GM23338 (cell line): ENCODE measurements around the gene PEX10. TPM values are rescaled to one million over a fixed set of nuclear protein-coding genes. Genes with fewer than 3 reads are reported as not detected.

ENCODE experiments used
- ATAC-seq: fragments of 200-7000 bp; cut with Tn5 transposase; 3 replicates; pipeline ENCODE4 v1.9.1; 2020
- DNase-seq: peaks from one replicate; pipeline ENCODE4 v3.0.0-alpha.2; 2015; ENCODE audit warnings: low spot score
- H2AFZ ChIP-seq: fragments of 200-600 bp; sonication (generic); 2 replicates; pipeline ENCODE4 v1.8.0; 2016; ENCODE audit warnings: antibody characterized with exemption, mild to moderate bottlenecking, moderate library complexity
- H3F3A ChIP-seq: fragments of 200-600 bp; sonication (generic); replicated peaks from 2 replicates; pipeline ENCODE4 v1.8.0; 2017; ENCODE audit warnings: antibody characterized with exemption, mixed run types, low read depth
- H3K27ac ChIP-seq: fragments of 200-600 bp; sonication (generic); 2 replicates; pipeline ENCODE4 v1.6.1; 2016; ENCODE audit warnings: low read depth
- H3K27me3 ChIP-seq: fragments of 200-600 bp; sonication (generic); 2 replicates; pipeline ENCODE4 v1.8.0; 2016; ENCODE audit warnings: mild to moderate bottlenecking, mixed run types, moderate library complexity; ENCODE audit not compliant: insufficient read depth
- H3K36me3 ChIP-seq: fragments of 200-600 bp; sonication (generic); 2 replicates; pipeline ENCODE4 v1.8.0; 2016; ENCODE audit warnings: mild to moderate bottlenecking; ENCODE audit not compliant: insufficient read depth
- H3K4me1 ChIP-seq: fragments of 200-600 bp; sonication (generic); 2 replicates; pipeline ENCODE4 v1.8.0; 2016; ENCODE audit warnings: mild to moderate bottlenecking, moderate library complexity; ENCODE audit not compliant: insufficient read depth
- H3K4me2 ChIP-seq: fragments of 200-600 bp; sonication (generic); 2 replicates; pipeline ENCODE4 v1.7.1; 2017; ENCODE audit warnings: mixed run types
- H3K4me3 ChIP-seq: fragments of 200-600 bp; sonication (generic); 2 replicates; pipeline ENCODE4 v1.6.1; 2016; ENCODE audit warnings: mixed run types
- H3K79me2 ChIP-seq: fragments of 200-600 bp; sonication (generic); replicated peaks from 2 replicates; pipeline ENCODE4 v1.8.0; 2017; ENCODE audit warnings: mild to moderate bottlenecking; ENCODE audit not compliant: insufficient read depth
- H3K9me2 ChIP-seq: fragments of 200-600 bp; sonication (generic); 2 replicates; pipeline ENCODE4 v1.8.0; 2017; ENCODE audit not compliant: insufficient read depth
- H4K20me1 ChIP-seq: fragments of 200-600 bp; sonication (generic); replicated peaks from 2 replicates; pipeline ENCODE4 v1.8.0; 2017; ENCODE audit warnings: mild to moderate bottlenecking; ENCODE audit not compliant: insufficient read depth
- H3K27ac Mint-ChIP-seq: 2 replicates; pipeline ENCODE4 v1.8.0; 2020; ENCODE audit warnings: inconsistent platforms, mild to moderate bottlenecking, moderate library complexity, mixed read lengths
- H3K27me3 Mint-ChIP-seq: 3 replicates; pipeline ENCODE4 v1.8.0; 2022; ENCODE audit warnings: low read depth, mild to moderate bottlenecking, moderate library complexity, mixed read lengths, inconsistent platforms; ENCODE audit not compliant: insufficient read depth, poor library complexity
- H3K36me3 Mint-ChIP-seq: 3 replicates; pipeline ENCODE4 v1.8.0; 2021; ENCODE audit warnings: low read depth, mild to moderate bottlenecking, inconsistent platforms, moderate library complexity, mixed read lengths
- H3K4me1 Mint-ChIP-seq: 3 replicates; pipeline ENCODE4 v1.8.0; 2020; ENCODE audit warnings: mild to moderate bottlenecking, inconsistent platforms, mixed read lengths
- H3K4me3 Mint-ChIP-seq: 3 replicates; pipeline ENCODE4 v1.8.0; 2021; ENCODE audit warnings: moderate library complexity, mild to moderate bottlenecking, inconsistent platforms, mixed read lengths
- H3K9me3 Mint-ChIP-seq: 3 replicates; pipeline ENCODE4 v1.8.0; 2020; ENCODE audit warnings: moderate library complexity, mild to moderate bottlenecking, inconsistent platforms, mixed read lengths
- EZH2 ChIP-seq: fragments of 200-600 bp; sonication (generic); IDR thresholded peaks from one replicate; pipeline ENCODE4 v1.8.0; 2017; ENCODE audit warnings: antibody characterized with exemption, mild to moderate bottlenecking, low read depth; ENCODE audit not compliant: unreplicated experiment
- EZH2phosphoT487 ChIP-seq: fragments of 200-600 bp; sonication (generic); IDR thresholded peaks from one replicate; pipeline ENCODE4 v1.8.1; 2018; ENCODE audit warnings: antibody characterized with exemption; ENCODE audit not compliant: unreplicated experiment
- JUNB ChIP-seq: IDR thresholded peaks from one replicate; pipeline ENCODE4 v1.6.1; 2016; ENCODE audit warnings: antibody characterized with exemption; ENCODE audit not compliant: unreplicated experiment
- POLR2AphosphoS5 ChIP-seq: IDR thresholded peaks from 2 replicates; pipeline ENCODE4 v1.6.1; 2016; ENCODE audit warnings: antibody characterized with exemption, low read depth
- STAT1 ChIP-seq: IDR thresholded peaks from one replicate; pipeline ENCODE4 v1.6.1; 2016; ENCODE audit warnings: antibody characterized with exemption; ENCODE audit not compliant: unreplicated experiment
- ZNF114 ChIP-seq: fragments of 250-450 bp; sonication (Bioruptor Pico); IDR thresholded peaks from 2 replicates; pipeline ENCODE4 v1.5.0; 2020; ENCODE audit warnings: mild to moderate bottlenecking, moderate library complexity
- ZNF331 ChIP-seq: fragments of 250-450 bp; sonication (Bioruptor Pico); IDR thresholded peaks from 2 replicates; pipeline ENCODE4 v1.5.0; 2020; ENCODE audit warnings: low read depth, mild to moderate bottlenecking, moderate library complexity
- polyA plus RNA-seq: library from polyadenylated mRNA; unstranded; fragments of >200 nt; fragmentation: Nextera tagmentation; extraction: Ambion mirVana; gene quantifications from 2 replicates; pipeline ENCODE4 v1.2.1, GENCODE V29; 2016
- total RNA-seq: library from RNA; depleted of rRNA; stranded (reverse); fragments of >200 nt; shearing (Covaris generic); gene quantifications from 2 replicates; pipeline ENCODE4 v1.2.3, GENCODE V29; 2014
- TF ChIP-seq, protein P1 (sequence below): IDR thresholded peaks from one replicate; pipeline ENCODE4 v1.6.1; 2018; ENCODE audit warnings: antibody characterized with exemption; ENCODE audit not compliant: unreplicated experiment
- TF ChIP-seq, protein P2 (sequence below): IDR thresholded peaks from 2 replicates; pipeline ENCODE4 v1.6.1; 2016; ENCODE audit warnings: antibody characterized with exemption
- TF ChIP-seq, protein P3 (sequence below): fragments of 250-450 bp; sonication (Bioruptor Pico); IDR thresholded peaks from 2 replicates; pipeline ENCODE4 v1.5.0; 2020; ENCODE audit warnings: mild to moderate bottlenecking, moderate library complexity

PEX10 gene
- total and polyA plus RNA-seq, 2 experiments from 2014 or later: 15.0 to 53.9 TPM

DNA sequence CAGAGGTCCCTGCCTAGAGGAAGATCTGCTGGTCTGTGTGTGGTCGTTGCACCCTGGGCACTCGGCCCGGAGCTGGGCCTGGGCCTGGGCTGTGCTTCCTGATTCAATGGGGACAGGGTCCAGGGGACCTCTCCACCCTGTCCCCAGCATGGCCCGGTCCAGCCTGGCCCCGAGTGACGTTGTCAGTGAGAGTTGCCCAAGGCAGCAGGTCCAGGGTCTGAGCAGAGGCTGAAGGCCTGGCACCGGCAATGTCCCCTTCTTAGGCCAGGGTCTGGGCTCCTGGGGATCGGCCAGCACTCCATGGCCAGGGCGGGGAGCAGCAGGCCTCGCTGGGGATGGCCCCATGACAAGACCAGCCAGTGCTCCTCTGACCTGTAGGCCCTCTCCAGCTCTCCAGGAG, 15.6 kb upstream of the PEX10 start:
- TF ChIP-seq POLR2AphosphoS5 (no peak), ZNF114 (CRISPR knock-in tag) (no peak), EZH2phosphoT487 (no peak), ZNF331 (CRISPR knock-in tag) (no peak), EZH2 (no peak), JUNB (no peak)
- TF ChIP-seq, protein P1, sequence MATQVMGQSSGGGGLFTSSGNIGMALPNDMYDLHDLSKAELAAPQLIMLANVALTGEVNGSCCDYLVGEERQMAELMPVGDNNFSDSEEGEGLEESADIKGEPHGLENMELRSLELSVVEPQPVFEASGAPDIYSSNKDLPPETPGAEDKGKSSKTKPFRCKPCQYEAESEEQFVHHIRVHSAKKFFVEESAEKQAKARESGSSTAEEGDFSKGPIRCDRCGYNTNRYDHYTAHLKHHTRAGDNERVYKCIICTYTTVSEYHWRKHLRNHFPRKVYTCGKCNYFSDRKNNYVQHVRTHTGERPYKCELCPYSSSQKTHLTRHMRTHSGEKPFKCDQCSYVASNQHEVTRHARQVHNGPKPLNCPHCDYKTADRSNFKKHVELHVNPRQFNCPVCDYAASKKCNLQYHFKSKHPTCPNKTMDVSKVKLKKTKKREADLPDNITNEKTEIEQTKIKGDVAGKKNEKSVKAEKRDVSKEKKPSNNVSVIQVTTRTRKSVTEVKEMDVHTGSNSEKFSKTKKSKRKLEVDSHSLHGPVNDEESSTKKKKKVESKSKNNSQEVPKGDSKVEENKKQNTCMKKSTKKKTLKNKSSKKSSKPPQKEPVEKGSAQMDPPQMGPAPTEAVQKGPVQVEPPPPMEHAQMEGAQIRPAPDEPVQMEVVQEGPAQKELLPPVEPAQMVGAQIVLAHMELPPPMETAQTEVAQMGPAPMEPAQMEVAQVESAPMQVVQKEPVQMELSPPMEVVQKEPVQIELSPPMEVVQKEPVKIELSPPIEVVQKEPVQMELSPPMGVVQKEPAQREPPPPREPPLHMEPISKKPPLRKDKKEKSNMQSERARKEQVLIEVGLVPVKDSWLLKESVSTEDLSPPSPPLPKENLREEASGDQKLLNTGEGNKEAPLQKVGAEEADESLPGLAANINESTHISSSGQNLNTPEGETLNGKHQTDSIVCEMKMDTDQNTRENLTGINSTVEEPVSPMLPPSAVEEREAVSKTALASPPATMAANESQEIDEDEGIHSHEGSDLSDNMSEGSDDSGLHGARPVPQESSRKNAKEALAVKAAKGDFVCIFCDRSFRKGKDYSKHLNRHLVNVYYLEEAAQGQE: no peak
- Mint-ChIP-seq H3K27me3 (peaks cover 5% of the 10 kb centered on the region), H3K27ac (no peak overlapping the region), H3K4me3 (no peak overlapping the region), H3K9me3 (peaks cover 13% of the 10 kb centered on the region; the same call in 2 of the 3 replicates), H3K4me1 (no peaks in the 10 kb centered on the region), H3K36me3 (no peaks in the 10 kb centered on the region)
- DNase-seq (no peak), ATAC-seq (no peak)
- Histone ChIP-seq H3K4me2 (no peak overlapping the region), H3F3A (no peaks in the 10 kb centered on the region), H3K79me2 (no peaks in the 10 kb centered on the region), H2AFZ (no peak overlapping the region), H4K20me1 (no peaks in the 10 kb centered on the region), H3K4me3 (no peak overlapping the region), H3K27ac (no peak overlapping the region), H3K9me2 (no peaks in the 10 kb centered on the region), H3K27me3 (no peaks in the 10 kb centered on the region), H3K4me1 (no peaks in the 10 kb centered on the region), H3K36me3 (no peaks in the 10 kb centered on the region)

DNA sequence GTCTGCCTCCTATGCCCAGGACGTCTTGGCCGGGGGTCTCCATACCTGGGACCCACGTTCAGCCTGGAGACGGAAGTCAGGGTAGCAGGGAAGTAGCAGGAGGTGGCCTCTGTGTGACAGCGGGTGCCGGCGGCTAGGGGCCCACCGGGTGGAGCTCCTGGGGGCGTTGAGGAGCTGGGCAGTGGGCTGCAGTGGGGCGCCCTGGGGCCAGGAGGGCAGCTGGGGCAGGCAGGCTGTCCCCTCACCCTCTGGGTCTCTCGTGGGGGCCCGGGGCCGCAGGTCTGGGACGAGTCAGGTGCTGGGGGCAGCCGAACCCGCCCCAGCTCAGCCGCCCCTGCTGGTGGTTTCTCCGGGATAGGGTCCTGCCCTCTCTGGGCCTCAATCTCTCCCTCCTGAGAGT, 14.7 kb upstream of the PEX10 start:
- Mint-ChIP-seq H3K4me1 (no peaks in the 10 kb centered on the region), H3K36me3 (no peaks in the 10 kb centered on the region), H3K9me3 (peaks cover 16% of the 10 kb centered on the region; the same call in 2 of the 3 replicates), H3K27ac (no peak overlapping the region), H3K4me3 (no peak overlapping the region), H3K27me3 (peaks cover 10% of the 10 kb centered on the region)
- DNase-seq (no peak), ATAC-seq (no peak)
- Histone ChIP-seq H3K4me3 (no peak overlapping the region), H3K27ac (no peak overlapping the region), H4K20me1 (no peaks in the 10 kb centered on the region), H3K4me2 (no peak overlapping the region), H3K9me2 (no peaks in the 10 kb centered on the region), H2AFZ (no peak overlapping the region), H3K79me2 (no peaks in the 10 kb centered on the region), H3F3A (no peaks in the 10 kb centered on the region), H3K27me3 (no peaks in the 10 kb centered on the region), H3K36me3 (no peaks in the 10 kb centered on the region), H3K4me1 (no peaks in the 10 kb centered on the region)
- TF ChIP-seq STAT1 (no peak), POLR2AphosphoS5 (no peak), JUNB (no peak), ZNF114 (CRISPR knock-in tag) (no peak)
- TF ChIP-seq, protein P2, sequence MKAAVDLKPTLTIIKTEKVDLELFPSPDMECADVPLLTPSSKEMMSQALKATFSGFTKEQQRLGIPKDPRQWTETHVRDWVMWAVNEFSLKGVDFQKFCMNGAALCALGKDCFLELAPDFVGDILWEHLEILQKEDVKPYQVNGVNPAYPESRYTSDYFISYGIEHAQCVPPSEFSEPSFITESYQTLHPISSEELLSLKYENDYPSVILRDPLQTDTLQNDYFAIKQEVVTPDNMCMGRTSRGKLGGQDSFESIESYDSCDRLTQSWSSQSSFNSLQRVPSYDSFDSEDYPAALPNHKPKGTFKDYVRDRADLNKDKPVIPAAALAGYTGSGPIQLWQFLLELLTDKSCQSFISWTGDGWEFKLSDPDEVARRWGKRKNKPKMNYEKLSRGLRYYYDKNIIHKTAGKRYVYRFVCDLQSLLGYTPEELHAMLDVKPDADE: no peak
- TF ChIP-seq, protein P3, sequence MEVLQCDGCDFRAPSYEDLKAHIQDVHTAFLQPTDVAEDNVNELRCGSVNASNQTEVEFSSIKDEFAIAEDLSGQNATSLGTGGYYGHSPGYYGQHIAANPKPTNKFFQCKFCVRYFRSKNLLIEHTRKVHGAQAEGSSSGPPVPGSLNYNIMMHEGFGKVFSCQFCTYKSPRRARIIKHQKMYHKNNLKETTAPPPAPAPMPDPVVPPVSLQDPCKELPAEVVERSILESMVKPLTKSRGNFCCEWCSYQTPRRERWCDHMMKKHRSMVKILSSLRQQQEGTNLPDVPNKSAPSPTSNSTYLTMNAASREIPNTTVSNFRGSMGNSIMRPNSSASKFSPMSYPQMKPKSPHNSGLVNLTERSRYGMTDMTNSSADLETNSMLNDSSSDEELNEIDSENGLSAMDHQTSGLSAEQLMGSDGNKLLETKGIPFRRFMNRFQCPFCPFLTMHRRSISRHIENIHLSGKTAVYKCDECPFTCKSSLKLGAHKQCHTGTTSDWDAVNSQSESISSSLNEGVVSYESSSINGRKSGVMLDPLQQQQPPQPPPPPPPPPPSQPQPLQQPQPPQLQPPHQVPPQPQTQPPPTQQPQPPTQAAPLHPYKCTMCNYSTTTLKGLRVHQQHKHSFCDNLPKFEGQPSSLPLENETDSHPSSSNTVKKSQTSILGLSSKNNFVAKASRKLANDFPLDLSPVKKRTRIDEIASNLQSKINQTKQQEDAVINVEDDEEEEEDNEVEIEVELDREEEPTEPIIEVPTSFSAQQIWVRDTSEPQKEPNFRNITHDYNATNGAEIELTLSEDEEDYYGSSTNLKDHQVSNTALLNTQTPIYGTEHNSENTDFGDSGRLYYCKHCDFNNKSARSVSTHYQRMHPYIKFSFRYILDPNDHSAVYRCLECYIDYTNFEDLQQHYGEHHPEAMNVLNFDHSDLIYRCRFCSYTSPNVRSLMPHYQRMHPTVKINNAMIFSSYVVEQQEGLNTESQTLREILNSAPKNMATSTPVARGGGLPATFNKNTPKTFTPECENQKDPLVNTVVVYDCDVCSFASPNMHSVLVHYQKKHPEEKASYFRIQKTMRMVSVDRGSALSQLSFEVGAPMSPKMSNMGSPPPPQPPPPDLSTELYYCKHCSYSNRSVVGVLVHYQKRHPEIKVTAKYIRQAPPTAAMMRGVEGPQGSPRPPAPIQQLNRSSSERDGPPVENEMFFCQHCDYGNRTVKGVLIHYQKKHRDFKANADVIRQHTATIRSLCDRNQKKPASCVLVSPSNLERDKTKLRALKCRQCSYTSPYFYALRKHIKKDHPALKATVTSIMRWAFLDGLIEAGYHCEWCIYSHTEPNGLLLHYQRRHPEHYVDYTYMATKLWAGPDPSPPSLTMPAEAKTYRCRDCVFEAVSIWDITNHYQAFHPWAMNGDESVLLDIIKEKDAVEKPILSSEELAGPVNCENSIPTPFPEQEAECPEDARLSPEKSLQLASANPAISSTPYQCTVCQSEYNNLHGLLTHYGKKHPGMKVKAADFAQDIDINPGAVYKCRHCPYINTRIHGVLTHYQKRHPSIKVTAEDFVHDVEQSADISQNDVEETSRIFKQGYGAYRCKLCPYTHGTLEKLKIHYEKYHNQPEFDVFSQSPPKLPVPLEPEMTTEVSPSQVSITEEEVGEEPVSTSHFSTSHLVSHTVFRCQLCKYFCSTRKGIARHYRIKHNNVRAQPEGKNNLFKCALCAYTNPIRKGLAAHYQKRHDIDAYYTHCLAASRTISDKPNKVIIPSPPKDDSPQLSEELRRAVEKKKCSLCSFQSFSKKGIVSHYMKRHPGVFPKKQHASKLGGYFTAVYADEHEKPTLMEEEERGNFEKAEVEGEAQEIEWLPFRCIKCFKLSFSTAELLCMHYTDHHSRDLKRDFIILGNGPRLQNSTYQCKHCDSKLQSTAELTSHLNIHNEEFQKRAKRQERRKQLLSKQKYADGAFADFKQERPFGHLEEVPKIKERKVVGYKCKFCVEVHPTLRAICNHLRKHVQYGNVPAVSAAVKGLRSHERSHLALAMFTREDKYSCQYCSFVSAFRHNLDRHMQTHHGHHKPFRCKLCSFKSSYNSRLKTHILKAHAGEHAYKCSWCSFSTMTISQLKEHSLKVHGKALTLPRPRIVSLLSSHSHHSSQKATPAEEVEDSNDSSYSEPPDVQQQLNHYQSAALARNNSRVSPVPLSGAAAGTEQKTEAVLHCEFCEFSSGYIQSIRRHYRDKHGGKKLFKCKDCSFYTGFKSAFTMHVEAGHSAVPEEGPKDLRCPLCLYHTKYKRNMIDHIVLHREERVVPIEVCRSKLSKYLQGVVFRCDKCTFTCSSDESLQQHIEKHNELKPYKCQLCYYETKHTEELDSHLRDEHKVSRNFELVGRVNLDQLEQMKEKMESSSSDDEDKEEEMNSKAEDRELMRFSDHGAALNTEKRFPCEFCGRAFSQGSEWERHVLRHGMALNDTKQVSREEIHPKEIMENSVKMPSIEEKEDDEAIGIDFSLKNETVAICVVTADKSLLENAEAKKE (CRISPR knock-in tag): no peak
